ENCODE measurements around the gene PTPRD.

DNA sequence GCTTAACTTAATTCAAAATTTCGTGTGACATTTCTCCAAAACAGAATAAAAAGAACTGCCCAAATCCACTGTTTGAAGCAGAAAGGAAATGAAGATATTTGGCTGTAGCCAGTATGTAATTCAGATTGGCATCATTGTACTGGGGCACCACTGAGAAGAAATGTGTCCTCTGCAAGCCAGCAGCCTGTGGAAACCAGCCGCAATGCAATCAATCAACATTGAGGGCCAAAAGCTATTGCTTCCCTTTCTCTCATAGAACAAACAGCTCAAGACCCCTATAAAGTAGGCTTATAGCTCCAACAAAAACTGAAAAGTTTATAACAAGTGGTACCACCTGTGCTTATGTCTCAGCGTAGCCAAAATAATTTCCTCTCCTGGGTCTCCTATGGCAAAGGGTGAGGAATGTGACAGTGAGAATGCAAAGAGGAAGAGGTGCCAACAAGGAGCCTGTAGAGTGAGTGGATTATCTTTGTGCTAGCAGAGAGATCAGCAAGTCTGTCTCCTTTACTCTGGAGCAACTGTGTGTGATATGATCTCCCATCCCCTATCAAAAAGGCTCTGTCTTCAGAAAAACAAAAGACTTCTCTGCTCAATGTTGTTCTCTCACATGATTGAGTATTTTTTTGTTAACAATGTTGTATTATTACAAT is 1740.9 kb downstream of the PTPRD start:
- TF ChIP-seq EZH2 (IDR thresholded peaks at IDR 0.05; ENCODE audit: low read depth, unreplicated experiment) = no peak
- TF ChIP-seq, protein P1, sequence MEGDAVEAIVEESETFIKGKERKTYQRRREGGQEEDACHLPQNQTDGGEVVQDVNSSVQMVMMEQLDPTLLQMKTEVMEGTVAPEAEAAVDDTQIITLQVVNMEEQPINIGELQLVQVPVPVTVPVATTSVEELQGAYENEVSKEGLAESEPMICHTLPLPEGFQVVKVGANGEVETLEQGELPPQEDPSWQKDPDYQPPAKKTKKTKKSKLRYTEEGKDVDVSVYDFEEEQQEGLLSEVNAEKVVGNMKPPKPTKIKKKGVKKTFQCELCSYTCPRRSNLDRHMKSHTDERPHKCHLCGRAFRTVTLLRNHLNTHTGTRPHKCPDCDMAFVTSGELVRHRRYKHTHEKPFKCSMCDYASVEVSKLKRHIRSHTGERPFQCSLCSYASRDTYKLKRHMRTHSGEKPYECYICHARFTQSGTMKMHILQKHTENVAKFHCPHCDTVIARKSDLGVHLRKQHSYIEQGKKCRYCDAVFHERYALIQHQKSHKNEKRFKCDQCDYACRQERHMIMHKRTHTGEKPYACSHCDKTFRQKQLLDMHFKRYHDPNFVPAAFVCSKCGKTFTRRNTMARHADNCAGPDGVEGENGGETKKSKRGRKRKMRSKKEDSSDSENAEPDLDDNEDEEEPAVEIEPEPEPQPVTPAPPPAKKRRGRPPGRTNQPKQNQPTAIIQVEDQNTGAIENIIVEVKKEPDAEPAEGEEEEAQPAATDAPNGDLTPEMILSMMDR (conservative IDR thresholded peaks at IDR 0.05; ENCODE audit: low read depth in 2 of 2) = no peak
- no peak for TF ChIP-seq CREB1 (CRISPR knock-in tag; IDR thresholded peaks at IDR 0.05; ENCODE audit: low read depth)
- TF ChIP-seq POLR2AphosphoS5 (IDR thresholded peaks at IDR 0.05; ENCODE audit: low read depth) = no peak
- TF ChIP-seq, protein P2, sequence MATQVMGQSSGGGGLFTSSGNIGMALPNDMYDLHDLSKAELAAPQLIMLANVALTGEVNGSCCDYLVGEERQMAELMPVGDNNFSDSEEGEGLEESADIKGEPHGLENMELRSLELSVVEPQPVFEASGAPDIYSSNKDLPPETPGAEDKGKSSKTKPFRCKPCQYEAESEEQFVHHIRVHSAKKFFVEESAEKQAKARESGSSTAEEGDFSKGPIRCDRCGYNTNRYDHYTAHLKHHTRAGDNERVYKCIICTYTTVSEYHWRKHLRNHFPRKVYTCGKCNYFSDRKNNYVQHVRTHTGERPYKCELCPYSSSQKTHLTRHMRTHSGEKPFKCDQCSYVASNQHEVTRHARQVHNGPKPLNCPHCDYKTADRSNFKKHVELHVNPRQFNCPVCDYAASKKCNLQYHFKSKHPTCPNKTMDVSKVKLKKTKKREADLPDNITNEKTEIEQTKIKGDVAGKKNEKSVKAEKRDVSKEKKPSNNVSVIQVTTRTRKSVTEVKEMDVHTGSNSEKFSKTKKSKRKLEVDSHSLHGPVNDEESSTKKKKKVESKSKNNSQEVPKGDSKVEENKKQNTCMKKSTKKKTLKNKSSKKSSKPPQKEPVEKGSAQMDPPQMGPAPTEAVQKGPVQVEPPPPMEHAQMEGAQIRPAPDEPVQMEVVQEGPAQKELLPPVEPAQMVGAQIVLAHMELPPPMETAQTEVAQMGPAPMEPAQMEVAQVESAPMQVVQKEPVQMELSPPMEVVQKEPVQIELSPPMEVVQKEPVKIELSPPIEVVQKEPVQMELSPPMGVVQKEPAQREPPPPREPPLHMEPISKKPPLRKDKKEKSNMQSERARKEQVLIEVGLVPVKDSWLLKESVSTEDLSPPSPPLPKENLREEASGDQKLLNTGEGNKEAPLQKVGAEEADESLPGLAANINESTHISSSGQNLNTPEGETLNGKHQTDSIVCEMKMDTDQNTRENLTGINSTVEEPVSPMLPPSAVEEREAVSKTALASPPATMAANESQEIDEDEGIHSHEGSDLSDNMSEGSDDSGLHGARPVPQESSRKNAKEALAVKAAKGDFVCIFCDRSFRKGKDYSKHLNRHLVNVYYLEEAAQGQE (IDR thresholded peaks at IDR 0.05; ENCODE audit: unreplicated experiment) = no peak
- TF ChIP-seq, protein P3, sequence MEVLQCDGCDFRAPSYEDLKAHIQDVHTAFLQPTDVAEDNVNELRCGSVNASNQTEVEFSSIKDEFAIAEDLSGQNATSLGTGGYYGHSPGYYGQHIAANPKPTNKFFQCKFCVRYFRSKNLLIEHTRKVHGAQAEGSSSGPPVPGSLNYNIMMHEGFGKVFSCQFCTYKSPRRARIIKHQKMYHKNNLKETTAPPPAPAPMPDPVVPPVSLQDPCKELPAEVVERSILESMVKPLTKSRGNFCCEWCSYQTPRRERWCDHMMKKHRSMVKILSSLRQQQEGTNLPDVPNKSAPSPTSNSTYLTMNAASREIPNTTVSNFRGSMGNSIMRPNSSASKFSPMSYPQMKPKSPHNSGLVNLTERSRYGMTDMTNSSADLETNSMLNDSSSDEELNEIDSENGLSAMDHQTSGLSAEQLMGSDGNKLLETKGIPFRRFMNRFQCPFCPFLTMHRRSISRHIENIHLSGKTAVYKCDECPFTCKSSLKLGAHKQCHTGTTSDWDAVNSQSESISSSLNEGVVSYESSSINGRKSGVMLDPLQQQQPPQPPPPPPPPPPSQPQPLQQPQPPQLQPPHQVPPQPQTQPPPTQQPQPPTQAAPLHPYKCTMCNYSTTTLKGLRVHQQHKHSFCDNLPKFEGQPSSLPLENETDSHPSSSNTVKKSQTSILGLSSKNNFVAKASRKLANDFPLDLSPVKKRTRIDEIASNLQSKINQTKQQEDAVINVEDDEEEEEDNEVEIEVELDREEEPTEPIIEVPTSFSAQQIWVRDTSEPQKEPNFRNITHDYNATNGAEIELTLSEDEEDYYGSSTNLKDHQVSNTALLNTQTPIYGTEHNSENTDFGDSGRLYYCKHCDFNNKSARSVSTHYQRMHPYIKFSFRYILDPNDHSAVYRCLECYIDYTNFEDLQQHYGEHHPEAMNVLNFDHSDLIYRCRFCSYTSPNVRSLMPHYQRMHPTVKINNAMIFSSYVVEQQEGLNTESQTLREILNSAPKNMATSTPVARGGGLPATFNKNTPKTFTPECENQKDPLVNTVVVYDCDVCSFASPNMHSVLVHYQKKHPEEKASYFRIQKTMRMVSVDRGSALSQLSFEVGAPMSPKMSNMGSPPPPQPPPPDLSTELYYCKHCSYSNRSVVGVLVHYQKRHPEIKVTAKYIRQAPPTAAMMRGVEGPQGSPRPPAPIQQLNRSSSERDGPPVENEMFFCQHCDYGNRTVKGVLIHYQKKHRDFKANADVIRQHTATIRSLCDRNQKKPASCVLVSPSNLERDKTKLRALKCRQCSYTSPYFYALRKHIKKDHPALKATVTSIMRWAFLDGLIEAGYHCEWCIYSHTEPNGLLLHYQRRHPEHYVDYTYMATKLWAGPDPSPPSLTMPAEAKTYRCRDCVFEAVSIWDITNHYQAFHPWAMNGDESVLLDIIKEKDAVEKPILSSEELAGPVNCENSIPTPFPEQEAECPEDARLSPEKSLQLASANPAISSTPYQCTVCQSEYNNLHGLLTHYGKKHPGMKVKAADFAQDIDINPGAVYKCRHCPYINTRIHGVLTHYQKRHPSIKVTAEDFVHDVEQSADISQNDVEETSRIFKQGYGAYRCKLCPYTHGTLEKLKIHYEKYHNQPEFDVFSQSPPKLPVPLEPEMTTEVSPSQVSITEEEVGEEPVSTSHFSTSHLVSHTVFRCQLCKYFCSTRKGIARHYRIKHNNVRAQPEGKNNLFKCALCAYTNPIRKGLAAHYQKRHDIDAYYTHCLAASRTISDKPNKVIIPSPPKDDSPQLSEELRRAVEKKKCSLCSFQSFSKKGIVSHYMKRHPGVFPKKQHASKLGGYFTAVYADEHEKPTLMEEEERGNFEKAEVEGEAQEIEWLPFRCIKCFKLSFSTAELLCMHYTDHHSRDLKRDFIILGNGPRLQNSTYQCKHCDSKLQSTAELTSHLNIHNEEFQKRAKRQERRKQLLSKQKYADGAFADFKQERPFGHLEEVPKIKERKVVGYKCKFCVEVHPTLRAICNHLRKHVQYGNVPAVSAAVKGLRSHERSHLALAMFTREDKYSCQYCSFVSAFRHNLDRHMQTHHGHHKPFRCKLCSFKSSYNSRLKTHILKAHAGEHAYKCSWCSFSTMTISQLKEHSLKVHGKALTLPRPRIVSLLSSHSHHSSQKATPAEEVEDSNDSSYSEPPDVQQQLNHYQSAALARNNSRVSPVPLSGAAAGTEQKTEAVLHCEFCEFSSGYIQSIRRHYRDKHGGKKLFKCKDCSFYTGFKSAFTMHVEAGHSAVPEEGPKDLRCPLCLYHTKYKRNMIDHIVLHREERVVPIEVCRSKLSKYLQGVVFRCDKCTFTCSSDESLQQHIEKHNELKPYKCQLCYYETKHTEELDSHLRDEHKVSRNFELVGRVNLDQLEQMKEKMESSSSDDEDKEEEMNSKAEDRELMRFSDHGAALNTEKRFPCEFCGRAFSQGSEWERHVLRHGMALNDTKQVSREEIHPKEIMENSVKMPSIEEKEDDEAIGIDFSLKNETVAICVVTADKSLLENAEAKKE (CRISPR knock-in tag; IDR thresholded peaks at IDR 0.05) = no peak
- TF ChIP-seq EZH2phosphoT487 (IDR thresholded peaks at IDR 0.05; ENCODE audit: unreplicated experiment) = no peak
- TF ChIP-seq JUNB (IDR thresholded peaks at IDR 0.05; ENCODE audit: unreplicated experiment) = no peak
- TF ChIP-seq NANOG (IDR thresholded peaks at IDR 0.05; ENCODE audit: borderline replicate concordance) = no peak
- TF ChIP-seq ZNF331 (CRISPR knock-in tag; IDR thresholded peaks at IDR 0.05; ENCODE audit: low read depth) = no peak
- no peak for TF ChIP-seq STAT1 (IDR thresholded peaks at IDR 0.05; ENCODE audit: unreplicated experiment)
